HEK293 (cell line): ENCODE data around the gene LRSAM1.

ENCODE experiments used
- CTCF ChIA-PET: fragments of 350-600 bp; formaldehyde crosslinking; extraction: SDS; loops from one replicate; lab custom pipeline; 2021; ENCODE audit warnings: antibody characterized with exemption; lab: Yijun Ruan, JAX
- POLR2A ChIA-PET: fragments of 300-600 bp; formaldehyde crosslinking; extraction: SDS; loops from one replicate; lab custom pipeline; 2020; ENCODE audit warnings: antibody characterized with exemption, inconsistent platforms; lab: Yijun Ruan, JAX
- H3K27ac ChIP-seq: fragments of 200-500 bp; sonication (Bioruptor generic); 2 replicates; pipeline ENCODE4 v1.5.1; 2014; ENCODE audit warnings: low read depth, low read length, control low read depth, inconsistent platforms; ENCODE audit errors: extremely low read depth
- H3K36me3 ChIP-seq, 2 experiments: fragments of 200-500 bp in 1 of 2; sonication (Bioruptor generic) in 1 of 2; 1 replicate in 1 of 2; 2 replicates in 1 of 2; pipeline ENCODE4 v1.5.1; 2014 to 2017; ENCODE audit warnings: inconsistent platforms in 2 of 2, low read length in 2 of 2; ENCODE audit not compliant: control insufficient read depth in 2 of 2, insufficient read depth in 1 of 2
- H3K4me1 ChIP-seq: fragments of 200-500 bp; sonication (Bioruptor generic); 2 replicates; pipeline ENCODE4 v1.5.1; 2014; ENCODE audit warnings: mild to moderate bottlenecking, low read length, inconsistent platforms; ENCODE audit not compliant: control insufficient read depth, insufficient read depth
- H3K4me3 ChIP-seq: 2 replicates; pipeline ENCODE4 v1.5.1; 2011; ENCODE audit warnings: low read depth, mild to moderate bottlenecking, control low read depth, low read length, moderate library complexity
- H3K9me3 ChIP-seq: fragments of 200-500 bp; sonication (Bioruptor generic); 2 replicates; pipeline ENCODE4 v1.5.1; 2014; ENCODE audit warnings: low read depth, low read length, inconsistent platforms; ENCODE audit not compliant: control insufficient read depth, insufficient read depth
- BCL11A ChIP-seq: fragments of 450-650 bp; formaldehyde crosslinking; IDR thresholded peaks from 2 replicates; pipeline ENCODE4 v1.5.1; 2016; ENCODE audit warnings: low read depth, missing biosample characterization, missing genetic modification characterization
- KLF17 ChIP-seq: fragments of 450-650 bp; formaldehyde crosslinking; IDR thresholded peaks from 2 replicates; pipeline ENCODE4 v1.5.1; 2016; ENCODE audit warnings: missing biosample characterization, missing genetic modification characterization
- KLF7 ChIP-seq: fragments of 450-650 bp; formaldehyde crosslinking; IDR thresholded peaks from 2 replicates; pipeline ENCODE4 v1.5.1; 2016; ENCODE audit warnings: missing biosample characterization, missing genetic modification characterization, borderline replicate concordance
- KLF9 ChIP-seq: fragments of 450-650 bp; formaldehyde crosslinking; IDR thresholded peaks from 2 replicates; pipeline ENCODE4 v1.5.1; 2016; ENCODE audit warnings: missing biosample characterization, missing genetic modification characterization, low read depth
- MYNN ChIP-seq: fragments of 450-650 bp; formaldehyde crosslinking; IDR thresholded peaks from 2 replicates; pipeline ENCODE4 v1.5.1; 2016; ENCODE audit warnings: missing biosample characterization, missing genetic modification characterization, borderline replicate concordance
- REPIN1 ChIP-seq: fragments of 450-650 bp; formaldehyde crosslinking; IDR thresholded peaks from 2 replicates; pipeline ENCODE4 v1.5.1; 2017; ENCODE audit warnings: missing biosample characterization, missing genetic modification characterization, low read depth
- SCRT2 ChIP-seq: fragments of 450-650 bp; formaldehyde crosslinking; IDR thresholded peaks from 2 replicates; pipeline ENCODE4 v1.5.1; 2016; ENCODE audit warnings: missing biosample characterization, missing genetic modification characterization
- SETDB1 ChIP-seq: IDR thresholded peaks from one replicate; pipeline ENCODE4 v1.6.1; 2017; ENCODE audit warnings: mild to moderate bottlenecking, low read length, moderate library complexity, mixed read lengths; ENCODE audit not compliant: insufficient read length
- TSHZ1 ChIP-seq: fragments of 450-650 bp; formaldehyde crosslinking; IDR thresholded peaks from 2 replicates; pipeline ENCODE4 v1.5.1; 2016; ENCODE audit warnings: missing biosample characterization, missing genetic modification characterization, borderline replicate concordance
- ZNF132 ChIP-seq: fragments of 450-650 bp; formaldehyde crosslinking; IDR thresholded peaks from 2 replicates; pipeline ENCODE4 v1.5.1; 2017; ENCODE audit warnings: missing biosample characterization, missing genetic modification characterization, borderline replicate concordance
- ZNF175 ChIP-seq: fragments of 450-650 bp; formaldehyde crosslinking; IDR thresholded peaks from 2 replicates; pipeline ENCODE4 v1.5.1; 2016; ENCODE audit warnings: missing biosample characterization, missing genetic modification characterization
- ZNF350 ChIP-seq: fragments of 450-650 bp; formaldehyde crosslinking; IDR thresholded peaks from 2 replicates; pipeline ENCODE4 v1.5.0; 2017; ENCODE audit warnings: missing biosample characterization, mild to moderate bottlenecking, missing genetic modification characterization
- ZNF404 ChIP-seq: fragments of 450-650 bp; formaldehyde crosslinking; IDR thresholded peaks from 2 replicates; pipeline ENCODE4 v1.5.1; 2017; ENCODE audit warnings: missing biosample characterization, missing genetic modification characterization
- ZNF513 ChIP-seq: fragments of 450-650 bp; IDR thresholded peaks from 2 replicates; pipeline ENCODE4 v1.5.1; 2018; ENCODE audit warnings: missing biosample characterization, missing genetic modification characterization
- ZNF610 ChIP-seq: fragments of 450-650 bp; formaldehyde crosslinking; IDR thresholded peaks from 2 replicates; pipeline ENCODE4 v1.5.1; 2016; ENCODE audit warnings: missing biosample characterization, missing genetic modification characterization, borderline replicate concordance
- ZNF707 ChIP-seq: fragments of 450-650 bp; formaldehyde crosslinking; IDR thresholded peaks from 2 replicates; pipeline ENCODE4 v1.5.1; 2016; ENCODE audit warnings: missing biosample characterization, missing genetic modification characterization
- TF ChIP-seq, protein P1 (sequence below): fragments of 450-650 bp; formaldehyde crosslinking; IDR thresholded peaks from 2 replicates; pipeline ENCODE4 v1.5.1; 2016; ENCODE audit warnings: missing biosample characterization, missing genetic modification characterization

LRSAM1 gene

GRCh38 chr9:127507751-127508648, 56.7 kb downstream of the LRSAM1 start:
- Histone ChIP-seq H3K9me3 (no peaks in the 10 kb centered on the region), H3K4me3 (no peak overlapping the region), H3K4me1 (no peaks in the 10 kb centered on the region), H3K36me3 (peaks cover 0 to 54% of the 10 kb centered on the region in 2 experiments; a peak in 2 of 3 replicates), H3K27ac (no peak overlapping the region)
- POLR2A ChIA-PET = no interaction called here
- TF ChIP-seq ZNF610 (tag by site-specific recombination) (no peak), BCL11A (0 out of 2 replicates have a peak, but pooled peaks have one; percentile 14)
- CTCF ChIA-PET = interaction anchor here (0.5 to 1.4 kb wide), 7 partner anchors 18 to 447 kb away, joined by 3 to 5 read pairs (median 4); no protein-coding TSS in a partner anchor

DNA sequence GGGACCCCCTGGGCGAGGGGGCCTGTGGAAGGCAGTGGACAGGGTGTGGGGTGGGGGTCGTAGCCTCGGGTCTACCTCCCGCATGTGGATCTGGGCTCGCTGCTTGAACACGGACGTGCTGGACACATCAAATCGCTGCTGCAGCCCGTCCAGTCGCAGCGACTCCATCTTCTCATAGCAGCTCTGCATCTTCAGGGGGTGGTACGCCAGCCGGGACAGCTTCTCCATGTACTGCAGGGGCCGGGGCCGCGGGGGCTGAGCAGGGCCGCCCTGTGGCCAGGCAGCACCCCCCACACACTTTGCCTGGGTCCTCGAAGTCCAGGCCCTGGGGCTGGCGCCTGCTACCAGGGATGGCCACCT, 57.6 kb downstream of the LRSAM1 start:
- no peak for TF ChIP-seq REPIN1 (tag by site-specific recombination)
- no peak for TF ChIP-seq ZNF175 (tag by site-specific recombination)
- no peak for TF ChIP-seq ZNF350 (tag by site-specific recombination)
- TF ChIP-seq ZNF513 (tag by site-specific recombination) = no peak
- no peak for TF ChIP-seq KLF9 (tag by site-specific recombination)
- TF ChIP-seq SCRT2 (tag by site-specific recombination) = no peak
- no peak for TF ChIP-seq KLF7 (tag by site-specific recombination)
- TF ChIP-seq KLF17 (tag by site-specific recombination) = no peak
- TF ChIP-seq, protein P1, sequence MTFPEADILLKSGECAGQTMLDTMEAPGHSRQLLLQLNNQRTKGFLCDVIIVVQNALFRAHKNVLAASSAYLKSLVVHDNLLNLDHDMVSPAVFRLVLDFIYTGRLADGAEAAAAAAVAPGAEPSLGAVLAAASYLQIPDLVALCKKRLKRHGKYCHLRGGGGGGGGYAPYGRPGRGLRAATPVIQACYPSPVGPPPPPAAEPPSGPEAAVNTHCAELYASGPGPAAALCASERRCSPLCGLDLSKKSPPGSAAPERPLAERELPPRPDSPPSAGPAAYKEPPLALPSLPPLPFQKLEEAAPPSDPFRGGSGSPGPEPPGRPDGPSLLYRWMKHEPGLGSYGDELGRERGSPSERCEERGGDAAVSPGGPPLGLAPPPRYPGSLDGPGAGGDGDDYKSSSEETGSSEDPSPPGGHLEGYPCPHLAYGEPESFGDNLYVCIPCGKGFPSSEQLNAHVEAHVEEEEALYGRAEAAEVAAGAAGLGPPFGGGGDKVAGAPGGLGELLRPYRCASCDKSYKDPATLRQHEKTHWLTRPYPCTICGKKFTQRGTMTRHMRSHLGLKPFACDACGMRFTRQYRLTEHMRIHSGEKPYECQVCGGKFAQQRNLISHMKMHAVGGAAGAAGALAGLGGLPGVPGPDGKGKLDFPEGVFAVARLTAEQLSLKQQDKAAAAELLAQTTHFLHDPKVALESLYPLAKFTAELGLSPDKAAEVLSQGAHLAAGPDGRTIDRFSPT (tag by site-specific recombination) = no peak
- no peak for TF ChIP-seq SETDB1
- TF ChIP-seq ZNF404 (tag by site-specific recombination) = no peak
- TF ChIP-seq ZNF132 (tag by site-specific recombination) = no peak
- no peak for TF ChIP-seq TSHZ1
- TF ChIP-seq MYNN = no peak
- TF ChIP-seq ZNF707 (tag by site-specific recombination) = no peak
- no peak overlapping the region for H3K4me3 ChIP-seq
- H3K36me3 ChIP-seq = peaks cover 0 to 54% of the 10 kb centered on the region in 2 experiments; a peak in 2 of 3 replicates
- ChIA-PET POLR2A (no interaction called here), CTCF (interaction anchor here (1.4 kb wide), 1 partner anchor 77 kb away, joined by 5 read pairs; no protein-coding TSS in a partner anchor)
- H3K4me1 ChIP-seq = no peaks in the 10 kb centered on the region
- H3K27ac ChIP-seq = no peak overlapping the region
- H3K9me3 ChIP-seq = no peaks in the 10 kb centered on the region
